Kidney (tissue), 14 donors: Measurements from ENCODE around the gene ZNF506. TPM values are rescaled to one million over a fixed set of nuclear protein-coding genes. Genes with fewer than 3 reads are reported as not detected.
A peak's percentile ranks its signal among the peaks of the same experiment; 100 is the strongest.

Experiments used
- DNase-seq, 5 donors: peaks; one replicate each; pipeline ENCODE4 v3.0.0-alpha.2; 2013 to 2020
- FAIRE-seq: peaks from 2 replicates; lab custom pipeline; 2012; peaks lifted over from hg19 to GRCh38; lab: Jason Lieb, UNC
- H3K27ac ChIP-seq, 2 donors: one replicate each; pipeline ENCODE4 v1.7.0; 2013; ENCODE audit warnings: low read depth in 2 of 2, low read length in 2 of 2, inconsistent platforms in 1 of 2
- H3K27me3 ChIP-seq: one replicate; pipeline ENCODE4 v1.7.1; 2013; ENCODE audit warnings: low read length, inconsistent platforms; ENCODE audit not compliant: control insufficient read depth, insufficient read depth
- H3K36me3 ChIP-seq, 3 donors: one replicate each; pipeline versions ENCODE4 v1.7.0 to v1.7.1; 2013; ENCODE audit warnings: low read length in 3 of 3, control low read depth in 1 of 3, inconsistent platforms in 1 of 3; ENCODE audit not compliant: insufficient read depth in 3 of 3, control insufficient read depth in 2 of 3
- H3K4me1 ChIP-seq, 3 donors: one replicate each; pipeline versions ENCODE4 v1.7.0 to v1.7.1; 2013; ENCODE audit warnings: low read length in 3 of 3, inconsistent platforms in 1 of 3, low read depth in 1 of 3; ENCODE audit not compliant: control insufficient read depth in 2 of 3, insufficient read depth in 2 of 3
- H3K4me3 ChIP-seq, 3 donors: one replicate each; pipeline versions ENCODE4 v1.7.0 to v1.8.1; 2013; ENCODE audit warnings: low read length in 3 of 3, control low read depth in 1 of 3, inconsistent platforms in 1 of 3
- H3K9ac ChIP-seq, 3 donors: one replicate each; pipeline versions ENCODE4 v1.7.0 to v1.7.1; 2013; ENCODE audit warnings: low read length in 3 of 3, control low read depth in 1 of 3, inconsistent platforms in 1 of 3
- H3K9me3 ChIP-seq, 3 donors: one replicate each; pipeline versions ENCODE4 v1.7.0 to v1.7.1; 2013; ENCODE audit warnings: low read length in 3 of 3, control low read depth in 1 of 3, inconsistent platforms in 1 of 3; ENCODE audit not compliant: control insufficient read depth in 2 of 3, insufficient read depth in 1 of 3
- CTCF ChIP-seq: IDR thresholded peaks from 3 replicates; pipeline ENCODE4 v1.5.1; 2012; ENCODE audit warnings: mild to moderate bottlenecking, moderate library complexity, borderline replicate concordance; ENCODE audit not compliant: insufficient read depth; ENCODE audit errors: extremely low read depth
- intact Hi-C: fragments of 100-400 bp; cut with DNase I; formaldehyde crosslinking; loops from one replicate; pipeline ENCODE4 v1.11.1; 2022
- polyA plus RNA-seq: library from polyadenylated mRNA; stranded (reverse); fragments of 350-450 nt; fragmentation: Illumina TruSeq; extraction: RNeasy Lipid Tissue Mini Kit (QIAGEN cat#74804); gene quantifications from one replicate; pipeline ENCODE4 v1.2.3, GENCODE V29; 2014; ENCODE audit warnings: low read depth, low replicate concordance; ENCODE audit not compliant: insufficient read depth
- total RNA-seq: library from RNA; stranded (reverse); fragmentation: NEBNext Ultra II Directional; extraction: Animal tissue kit (Norgen Biotek cat#: 25700); gene quantifications from one replicate; pipeline ENCODE4 v1.2.1, GENCODE V29; 2021
- donor health status: control.
- donor health status: control.
- donor health status: control.
- donor health status: control.
- donor health status: control.
- donor health status: DM: yes; HTN: yes; CAD: no.
- donor health status: Normal renal cell carcinoma (clear cell type).

ZNF506 gene
- total and polyA plus RNA-seq, 2 donors from 2014 or later: 7.4 to 37.8 TPM

GRCh38 chr19:19758164-19758563 is 63.4 kb downstream of the ZNF506 start:
- no peak for TF ChIP-seq CTCF
- H3K9me3 ChIP-seq: no peaks in the 10 kb centered on the region
- no peak for DNase-seq
- H3K27ac ChIP-seq: no peak overlapping the region
- H3K9ac ChIP-seq: no peak overlapping the region
- H3K27me3 ChIP-seq: no peaks in the 10 kb centered on the region
- no peaks in the 10 kb centered on the region for H3K4me1 ChIP-seq
- no peaks in the 10 kb centered on the region for H3K36me3 ChIP-seq
- no peak for FAIRE-seq
- intact Hi-C loops: no loop called here
- H3K4me3 ChIP-seq: no peak overlapping the region

- no peak for TF ChIP-seq CTCF
- DNase-seq (peak in 1 of 5 donors; percentile 22), FAIRE-seq (no peak)
- Histone ChIP-seq H3K4me3 (no peak overlapping the region), H3K27me3 (no peaks in the 10 kb centered on the region), H3K27ac (no peak overlapping the region), H3K9ac (no peak overlapping the region), H3K36me3 (no peaks in the 10 kb centered on the region), H3K4me1 (no peaks in the 10 kb centered on the region), H3K9me3 (no peaks in the 10 kb centered on the region)
- intact Hi-C loops: no loop called here
These were observed 68.7 kb downstream of the ZNF506 start for GRCh38 chr19:19752760-19753403.

GRCh38 chr19:19751846-19752245 is 69.7 kb downstream of the ZNF506 start:
- no peak overlapping the region for H3K27ac ChIP-seq
- H3K9ac ChIP-seq: no peak overlapping the region
- DNase-seq: peak in 1 of 5 donors; percentile 48
- no peak for FAIRE-seq
- no peaks in the 10 kb centered on the region for H3K27me3 ChIP-seq
- intact Hi-C loops: no loop called here
- no peak for TF ChIP-seq CTCF
- H3K4me1 ChIP-seq: no peaks in the 10 kb centered on the region
- H3K4me3 ChIP-seq: no peak overlapping the region
- H3K36me3 ChIP-seq: no peaks in the 10 kb centered on the region
- H3K9me3 ChIP-seq: no peaks in the 10 kb centered on the region
